Activated CD4-positive, alpha-beta T cell treated with anti-CD3 and anti-CD28 coated beads, Interleukin-2, Interleukin-4, amounts not matched to agents 100 ng/mL and 50 ng/mL, durations not matched to agents 16 hours and 8 hours (primary cell): ENCODE measurements around the gene TMEM190.

Source experiments
- DNase-seq: peaks from one replicate; pipeline ENCODE4 v3.0.0-alpha.2; 2020; ENCODE audit warnings: low spot score

TMEM190 gene

DNA sequence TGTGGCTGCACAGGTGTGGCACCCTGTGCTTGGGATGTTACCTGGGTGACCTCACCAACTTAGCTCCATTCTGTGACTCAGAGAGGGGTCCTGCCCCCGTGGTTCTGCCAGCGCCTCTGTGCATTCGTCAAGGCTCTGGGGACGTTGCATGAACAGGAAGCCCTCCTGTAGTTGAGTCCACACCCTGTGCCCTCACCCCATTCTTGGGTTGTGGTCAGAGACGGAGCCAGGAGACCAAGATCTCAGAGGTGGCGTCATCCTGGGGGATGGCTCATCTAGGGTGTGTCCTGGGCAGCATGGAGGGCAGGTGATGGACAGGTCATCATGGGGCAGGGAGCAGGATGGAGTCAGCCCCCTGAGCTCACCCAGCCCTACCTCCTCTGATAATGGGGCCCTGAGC is 24.6 kb upstream of the TMEM190 start:
- DNase-seq: no peak

DNA sequence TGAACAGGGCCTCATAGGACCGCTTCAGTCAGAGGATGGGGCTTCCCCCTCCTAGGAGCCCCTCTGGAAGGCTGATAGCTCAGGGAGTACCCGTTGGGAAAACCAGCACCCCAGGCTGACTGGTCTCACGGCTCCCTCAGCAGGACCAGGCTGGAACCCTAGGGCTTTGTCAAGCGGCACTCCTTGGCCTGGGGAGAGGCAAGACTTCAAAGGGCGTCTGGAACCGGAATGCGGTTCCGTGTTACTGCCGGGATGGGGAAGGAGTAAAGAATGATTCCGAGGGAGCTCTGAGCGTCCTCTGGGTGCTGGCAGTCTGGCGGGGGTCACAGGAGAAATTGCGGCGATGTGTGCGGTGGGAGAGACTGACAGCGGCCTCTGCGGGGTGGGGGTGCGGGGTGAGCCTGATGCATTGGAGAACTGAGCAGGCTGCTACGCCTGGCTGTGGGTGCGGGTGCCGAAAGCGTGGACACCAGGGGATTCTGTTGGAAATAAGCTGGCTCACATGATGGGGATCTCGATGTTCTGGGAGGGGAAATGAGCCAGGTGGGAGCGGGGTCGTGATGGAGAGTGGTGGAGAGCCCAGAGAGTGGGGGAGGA is 24.0 kb upstream of the TMEM190 start:
- DNase-seq: no peak

DNA sequence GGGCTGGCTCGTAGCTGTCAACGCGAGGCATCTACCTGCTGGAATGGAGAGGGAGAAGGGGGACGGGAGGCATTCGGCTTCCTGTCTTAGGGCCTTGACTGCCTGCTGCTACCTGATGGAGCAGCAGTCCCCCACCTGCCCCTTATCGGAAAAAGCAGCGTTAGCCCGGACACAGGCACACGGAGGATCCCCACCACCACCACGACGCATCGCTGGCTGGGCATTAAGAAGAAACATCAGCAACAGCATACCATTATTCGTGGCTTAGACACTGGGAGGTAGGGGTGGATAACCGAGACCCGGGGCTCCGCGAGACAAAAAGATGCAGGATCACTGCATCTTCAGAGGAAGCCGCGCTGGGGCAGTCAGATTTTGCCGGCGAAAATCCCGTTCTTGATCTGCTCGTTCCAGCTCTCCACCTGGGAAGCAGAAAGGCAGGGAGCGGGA is 23.2 kb upstream of the TMEM190 start:
- DNase-seq: no peak

DNA sequence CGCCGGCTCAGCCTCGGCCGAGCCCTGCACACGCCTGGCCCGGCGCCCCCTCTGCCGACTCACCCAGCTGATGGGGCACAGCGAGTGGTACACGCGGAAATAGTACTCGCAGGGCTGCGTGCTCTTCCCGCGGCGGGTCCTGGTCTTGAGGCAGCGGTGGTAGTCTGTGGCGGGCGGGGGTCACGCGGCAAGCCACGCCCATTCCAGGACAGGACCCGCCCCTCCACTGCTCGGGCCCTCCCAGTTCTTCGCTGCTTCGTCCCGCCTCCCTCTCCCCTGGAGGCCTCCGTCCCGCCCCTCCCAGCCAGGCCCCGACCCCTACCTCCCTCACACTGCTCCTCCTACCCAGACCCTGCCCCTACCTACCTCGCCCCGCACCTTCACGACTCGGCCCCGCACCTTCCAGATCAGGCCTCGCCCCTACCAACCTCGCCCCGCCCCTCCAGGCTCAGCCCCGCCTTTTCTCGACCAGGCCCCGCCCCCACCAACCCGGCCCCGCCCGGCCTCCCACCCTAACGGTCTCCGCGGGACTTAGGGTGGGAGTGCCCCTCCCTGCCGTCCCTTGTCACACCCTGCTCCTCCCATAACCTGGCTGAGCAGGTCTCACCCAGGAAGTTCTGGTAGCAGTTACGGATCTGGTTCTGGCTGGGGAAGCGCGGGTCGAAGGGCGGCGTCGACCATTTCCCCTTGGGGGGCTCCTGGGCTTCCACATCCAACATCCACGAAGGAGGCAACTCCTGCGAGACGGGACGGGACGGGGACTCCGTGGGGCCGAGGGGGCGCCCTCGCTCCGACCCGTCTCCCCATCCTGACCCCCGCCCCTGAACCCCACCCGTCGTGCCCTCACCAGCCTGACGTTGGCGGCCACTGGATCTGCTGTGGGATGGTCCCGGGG is 22.6 kb upstream of the TMEM190 start:
- no peak for DNase-seq

DNA sequence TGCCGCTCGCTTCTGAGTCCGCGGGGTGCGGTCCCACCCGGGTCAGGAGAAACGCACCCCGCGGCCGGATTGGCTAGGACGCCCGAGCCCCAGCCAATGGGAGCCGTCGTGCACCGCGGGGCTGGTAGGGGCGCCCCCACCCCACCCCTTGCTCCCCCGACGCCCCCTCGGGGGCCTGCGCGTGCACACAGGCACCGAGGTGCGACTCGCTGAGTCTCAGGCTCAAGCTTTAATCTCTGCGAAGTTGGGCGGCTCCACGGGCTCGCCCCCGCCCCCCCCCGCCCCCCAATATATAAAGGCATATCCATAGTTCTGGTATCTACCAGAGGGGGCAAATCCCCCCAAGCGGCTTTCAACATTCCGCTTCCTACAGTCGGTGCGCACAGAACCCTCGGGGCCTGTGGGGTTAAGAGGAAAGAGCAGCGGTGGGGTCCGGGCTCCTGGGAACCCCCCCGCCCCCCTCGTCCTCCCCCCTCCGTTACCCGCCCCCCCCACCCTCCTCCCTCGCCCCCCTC is 21.9 kb upstream of the TMEM190 start, which contains the start of gene COX6B2:
Gene COX6B2, minus strand, starts transcription at position 22 of the 515 bp plus-strand sequence. CDS start 198 bp downstream, outside the sequence.
- DNase-seq: no peak

DNA sequence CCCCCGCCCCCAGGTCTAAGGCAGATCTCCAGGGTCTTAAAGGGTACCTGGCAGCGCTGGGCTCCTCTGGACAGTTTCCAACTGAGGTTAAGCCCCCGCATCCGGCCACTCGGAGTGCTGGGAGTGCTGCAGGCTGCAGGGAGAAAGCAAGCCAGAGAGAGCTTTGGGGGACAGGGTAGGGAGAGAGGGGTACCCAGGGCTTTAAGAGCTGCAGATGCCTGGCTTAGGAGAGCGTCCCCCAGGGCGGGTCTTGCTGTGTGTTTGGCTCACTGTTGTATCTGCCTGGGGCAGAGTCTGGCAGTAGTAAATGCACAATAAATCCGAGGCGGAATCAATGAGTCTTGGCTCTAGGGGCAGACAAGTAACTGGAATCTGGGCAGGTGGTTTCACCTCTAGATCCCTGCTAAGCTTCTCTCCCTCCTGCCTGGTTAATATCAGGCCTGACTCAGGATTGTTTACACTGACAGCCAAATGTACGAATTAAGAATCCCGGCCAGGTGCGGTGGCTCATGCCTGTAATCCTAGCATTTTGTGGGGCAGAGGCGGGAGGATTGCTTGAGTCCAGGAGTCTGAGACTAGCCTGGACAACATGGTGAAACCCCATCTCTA is 21.3 kb upstream of the TMEM190 start:
- DNase-seq: no peak

DNA sequence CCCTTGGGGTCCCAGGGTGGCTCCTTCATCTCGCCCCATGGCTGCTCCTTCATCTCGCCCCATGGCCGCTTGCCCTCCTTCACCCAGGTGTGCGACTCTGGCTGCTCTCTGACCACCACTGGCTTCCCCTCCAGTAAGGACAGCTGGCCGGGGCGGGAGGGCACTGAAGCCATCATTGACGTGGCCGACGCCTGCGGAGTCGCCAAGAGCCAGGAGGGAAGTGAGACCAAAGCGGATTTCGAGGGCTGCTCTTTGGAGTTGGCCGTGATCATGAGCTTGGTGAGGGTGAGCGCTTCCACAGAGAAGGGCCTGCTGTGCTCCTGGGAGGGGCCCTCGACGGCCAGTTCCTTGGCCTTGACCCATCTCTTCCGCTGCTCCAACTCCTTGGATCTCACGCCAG is 18.1 kb upstream of the TMEM190 start:
- DNase-seq: no peak

DNA sequence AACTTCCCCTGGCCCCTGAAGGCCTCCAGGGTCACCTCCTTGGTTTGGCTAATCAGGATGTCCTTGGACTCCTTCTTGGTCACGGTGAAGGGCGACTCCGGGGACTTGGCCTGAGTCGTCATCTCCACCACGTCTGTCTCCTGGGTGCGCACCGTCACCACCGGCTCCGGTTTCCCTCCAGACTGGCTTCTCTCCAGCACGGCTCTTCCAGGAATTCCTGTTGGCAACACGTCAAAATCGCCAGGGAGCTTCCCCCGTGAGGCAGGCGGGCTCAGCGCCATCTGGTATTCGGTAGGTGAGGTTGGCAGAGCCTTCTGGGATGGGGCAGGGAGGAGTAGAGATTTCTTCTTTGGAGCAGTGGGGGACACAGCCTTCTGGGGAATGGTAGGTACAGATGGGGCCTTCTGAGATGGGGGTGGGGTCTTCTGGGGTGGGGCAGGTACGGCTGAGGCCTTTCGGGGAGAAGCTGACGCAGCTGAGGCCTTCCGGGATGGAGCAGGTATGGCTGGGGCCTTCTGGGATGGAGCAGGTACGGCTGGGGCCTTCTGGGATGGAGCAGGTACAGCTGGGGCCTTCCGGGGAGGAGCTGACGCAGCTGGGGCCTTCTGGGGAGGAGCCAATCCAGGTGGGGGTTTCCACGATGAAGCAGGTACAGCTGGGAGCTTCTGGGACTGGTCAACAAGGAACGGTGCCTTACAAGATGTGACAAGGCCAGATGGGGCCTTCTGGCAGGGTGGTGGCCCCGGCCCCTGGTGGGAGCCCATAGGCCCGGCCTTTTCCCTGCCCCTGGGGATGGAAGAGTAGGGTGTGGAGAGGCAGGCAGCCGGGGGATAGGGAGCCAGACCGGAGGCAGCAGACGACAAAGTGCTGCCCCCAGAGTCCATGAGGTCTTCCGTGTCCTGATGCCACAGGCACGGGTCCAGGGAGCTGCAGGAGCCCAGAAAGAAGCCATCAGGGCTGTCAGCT is 17.4 kb upstream of the TMEM190 start:
- no peak for DNase-seq

DNA sequence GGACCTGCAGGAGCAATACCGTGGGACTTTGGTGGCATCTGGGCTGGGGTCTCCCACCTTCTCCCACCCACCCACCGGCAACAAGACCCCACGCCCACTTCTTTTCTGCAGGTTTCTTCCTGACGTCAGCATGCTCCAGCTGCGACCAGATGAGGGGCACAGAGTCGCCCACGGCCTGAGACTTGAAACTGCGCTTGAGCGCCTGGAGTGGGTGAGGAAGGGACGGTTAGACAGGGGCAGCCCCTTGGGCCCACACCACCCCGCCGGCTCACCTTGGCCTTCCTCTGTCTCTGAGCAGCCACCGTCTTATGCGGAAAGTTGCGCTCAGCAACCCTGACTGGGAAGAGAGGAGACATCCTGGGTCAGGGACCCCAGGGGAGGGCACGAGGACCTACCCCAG is 15.7 kb upstream of the TMEM190 start:
- DNase-seq: no peak

DNA sequence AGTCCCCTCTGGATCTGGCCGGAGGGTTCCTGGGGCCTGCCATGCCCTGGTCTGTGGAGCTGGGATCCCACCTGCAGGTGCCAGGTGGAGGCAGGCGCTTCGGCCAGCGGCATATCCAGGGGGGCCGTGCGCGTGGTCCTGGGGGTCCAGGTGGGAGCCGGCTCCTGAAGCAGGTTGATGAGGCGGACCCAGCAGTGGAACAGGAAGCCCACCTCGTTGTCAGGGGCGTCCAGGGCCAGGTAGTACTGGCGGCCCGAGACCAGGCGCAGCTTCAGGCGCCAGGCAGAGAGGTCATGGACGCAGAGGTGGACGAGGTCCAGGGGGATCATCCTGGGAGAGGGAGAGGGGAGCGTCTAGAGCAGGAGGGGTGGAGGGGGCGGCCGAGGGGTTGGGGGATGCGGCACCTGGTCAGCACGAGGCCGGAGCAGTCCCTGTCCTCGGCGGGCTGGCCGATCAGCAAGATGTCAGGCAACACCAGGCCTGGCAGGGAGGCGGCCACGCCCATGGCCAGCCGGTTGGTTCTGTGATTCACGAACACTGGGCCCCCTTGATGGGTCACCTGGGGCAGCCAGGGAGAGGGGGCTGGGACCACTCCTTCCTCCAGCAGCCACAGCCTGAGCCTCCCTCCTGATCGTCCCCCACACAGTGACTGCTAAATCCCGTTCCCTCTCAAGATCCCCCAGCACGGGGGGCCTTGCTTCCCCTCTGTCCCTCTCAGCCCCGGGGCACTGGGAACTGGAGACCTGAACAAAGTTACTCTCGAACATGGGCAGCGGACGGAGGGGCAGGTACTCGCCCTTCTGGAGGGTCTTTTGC is 14.2 kb upstream of the TMEM190 start:
- DNase-seq: no peak

DNA sequence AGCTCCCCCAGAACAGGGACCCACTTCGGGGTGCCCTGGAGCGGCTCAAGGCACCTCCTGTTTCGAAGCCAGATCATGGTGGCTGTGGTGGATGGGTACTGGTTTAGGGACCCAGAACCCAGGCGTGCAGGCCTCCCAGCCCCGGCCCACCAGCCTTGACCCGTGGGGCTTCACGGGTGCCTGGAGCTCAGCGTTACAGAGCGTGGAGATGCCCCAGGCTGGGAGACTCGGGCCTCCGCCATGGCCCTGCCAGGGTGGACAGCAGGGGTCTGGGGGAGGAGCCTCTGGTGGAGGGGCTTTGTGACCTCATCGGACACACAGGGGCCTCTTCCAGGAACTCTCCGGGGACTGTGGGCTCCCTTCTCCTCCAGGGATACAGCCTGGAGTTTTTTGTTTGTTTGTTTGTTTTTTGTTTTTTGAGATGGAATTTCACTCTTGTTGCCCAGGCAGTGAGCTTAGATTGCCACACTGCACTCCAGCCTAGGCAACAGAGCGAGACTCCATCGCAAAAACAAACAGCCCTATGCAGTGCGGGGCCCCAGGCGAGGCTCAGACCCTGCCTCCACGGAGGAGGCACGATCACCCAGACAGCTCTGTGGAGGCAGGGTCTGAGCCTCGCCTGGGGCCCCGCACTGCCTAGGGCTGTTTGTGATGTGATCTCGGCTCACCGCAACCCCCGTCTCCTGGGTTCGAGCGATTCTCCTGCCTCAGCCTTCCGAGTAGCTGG is 13.5 kb upstream of the TMEM190 start, which contains the start of gene GARIN5B:
Gene GARIN5B, minus strand, starts transcription at position 271 of the 727 bp plus-strand sequence. Its CDS starts 194 bp downstream, at position 77.
- no peak for DNase-seq

DNA sequence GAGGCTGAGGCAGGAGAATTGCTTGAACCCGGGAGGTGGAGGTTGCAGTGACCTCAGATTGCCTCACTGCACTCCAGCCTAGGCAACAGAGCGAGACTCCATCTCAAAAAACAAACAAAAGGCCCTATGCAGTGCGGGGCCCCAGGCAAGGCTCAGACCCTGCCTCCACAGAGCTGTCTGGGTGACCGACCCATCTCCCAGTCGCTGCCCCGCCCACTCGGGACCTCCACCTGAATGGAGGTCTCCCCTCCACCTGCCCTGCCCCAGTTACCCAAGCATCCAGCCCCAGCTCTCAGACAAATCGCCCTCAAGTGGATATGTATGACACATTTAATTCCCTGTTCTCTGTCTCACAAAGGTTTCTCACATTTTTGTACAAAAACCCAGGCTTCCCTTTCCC is 11.4 kb upstream of the TMEM190 start:
- DNase-seq: no peak

DNA sequence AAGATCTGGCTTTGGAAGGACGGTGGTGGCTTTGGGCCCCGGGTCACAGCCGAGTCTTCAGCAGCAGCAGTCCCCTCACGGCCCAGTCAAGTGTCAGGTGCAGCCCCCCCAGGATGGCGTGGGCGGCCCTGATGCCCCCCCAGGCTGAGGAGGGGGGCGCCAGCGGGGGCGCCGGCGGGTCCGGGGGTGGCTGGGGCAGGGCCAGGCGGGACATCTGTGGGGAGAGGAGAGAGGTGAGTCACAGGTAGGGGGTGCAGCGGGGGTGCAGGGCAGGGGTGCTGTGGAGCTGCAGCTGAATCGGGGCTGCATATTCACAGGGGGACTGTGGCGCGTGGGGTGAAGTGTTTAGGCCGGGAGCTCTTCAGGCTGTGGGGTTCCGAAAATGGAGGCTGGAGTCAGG is 10.7 kb upstream of the TMEM190 start:
- DNase-seq: no peak

DNA sequence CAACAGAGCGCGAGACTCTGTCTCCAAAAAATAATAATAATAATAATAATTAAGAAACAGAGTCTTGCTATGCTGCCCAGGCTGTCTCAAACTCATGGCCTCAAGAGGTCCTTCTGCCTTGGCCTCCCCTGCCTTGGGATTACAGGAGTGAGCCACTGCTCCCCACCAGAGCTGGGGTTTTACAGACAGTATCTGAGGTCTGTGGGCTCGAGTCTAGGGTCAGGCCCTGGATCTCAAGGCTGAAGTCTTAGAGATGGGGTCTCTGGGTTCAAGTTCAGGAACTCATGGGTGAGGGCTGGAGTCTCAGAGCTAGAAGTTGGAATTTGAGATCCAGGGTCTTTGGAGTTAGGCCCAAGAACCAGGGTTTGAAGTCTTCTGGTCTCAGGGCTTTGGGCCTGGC is 9.8 kb upstream of the TMEM190 start:
- DNase-seq: no peak

DNA sequence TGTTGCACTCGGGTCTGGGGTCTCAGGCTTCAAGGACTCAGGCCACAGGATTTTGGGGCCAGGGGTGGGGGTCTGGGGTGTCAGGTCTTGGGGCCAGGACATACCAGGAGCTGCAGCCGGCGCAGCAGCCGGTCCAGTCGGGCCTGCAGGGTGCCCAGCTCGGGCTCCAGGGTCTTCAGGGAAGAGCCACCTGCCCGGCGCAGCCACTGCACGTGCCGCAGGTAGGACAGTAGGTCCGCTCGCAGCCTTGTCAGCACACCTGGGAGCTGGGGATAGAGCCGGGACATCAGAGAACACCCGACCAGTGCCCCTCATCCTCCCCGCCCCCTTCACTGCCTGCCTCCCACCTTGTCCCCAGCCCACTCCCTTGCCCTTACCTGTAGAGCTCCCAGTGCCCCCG is 8.5 kb upstream of the TMEM190 start:
- DNase-seq: no peak

DNA sequence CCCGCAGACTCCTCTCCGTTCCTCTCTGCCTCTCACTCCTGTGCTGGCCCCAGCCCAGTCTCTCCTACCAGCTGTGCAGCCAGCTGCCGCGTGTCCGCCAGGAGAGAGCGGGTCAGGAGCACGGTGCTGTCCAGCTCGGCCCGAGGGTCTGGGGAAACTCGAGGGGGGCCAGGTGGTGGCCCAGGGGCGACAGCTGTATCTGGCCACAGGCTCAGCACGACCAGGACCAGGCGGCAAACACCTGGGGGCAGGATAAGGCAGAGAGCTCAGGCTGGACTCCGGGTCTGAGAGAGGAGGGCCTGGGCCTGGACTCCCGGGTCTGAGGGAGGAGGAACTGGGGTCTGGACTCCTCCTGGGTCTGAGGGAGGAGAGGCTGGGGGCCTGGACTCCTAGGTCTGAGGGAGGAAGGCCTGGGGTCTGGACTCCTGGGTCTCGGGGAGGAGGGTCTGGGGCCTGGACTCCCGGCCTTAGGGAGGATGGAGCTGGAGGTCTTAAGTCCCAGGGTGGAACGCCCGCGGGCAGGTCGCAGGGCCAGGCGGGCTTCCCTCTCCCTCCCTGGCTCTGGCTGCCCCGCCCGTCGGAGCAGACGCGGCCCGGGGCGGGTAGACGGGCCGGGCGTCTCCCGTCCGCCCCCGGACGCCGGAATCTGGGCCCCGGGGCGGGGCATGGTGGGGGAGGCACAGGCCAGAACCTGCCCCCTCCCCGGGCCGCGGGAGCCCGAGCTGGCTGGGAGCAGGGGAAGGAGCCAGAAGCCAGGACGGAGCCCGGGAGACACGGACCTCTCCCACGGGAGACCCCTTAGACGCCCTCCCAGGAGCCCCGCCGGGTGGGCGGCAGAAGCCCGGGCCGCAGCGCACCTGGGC is 7.7 kb upstream of the TMEM190 start:
- DNase-seq: no peak

DNA sequence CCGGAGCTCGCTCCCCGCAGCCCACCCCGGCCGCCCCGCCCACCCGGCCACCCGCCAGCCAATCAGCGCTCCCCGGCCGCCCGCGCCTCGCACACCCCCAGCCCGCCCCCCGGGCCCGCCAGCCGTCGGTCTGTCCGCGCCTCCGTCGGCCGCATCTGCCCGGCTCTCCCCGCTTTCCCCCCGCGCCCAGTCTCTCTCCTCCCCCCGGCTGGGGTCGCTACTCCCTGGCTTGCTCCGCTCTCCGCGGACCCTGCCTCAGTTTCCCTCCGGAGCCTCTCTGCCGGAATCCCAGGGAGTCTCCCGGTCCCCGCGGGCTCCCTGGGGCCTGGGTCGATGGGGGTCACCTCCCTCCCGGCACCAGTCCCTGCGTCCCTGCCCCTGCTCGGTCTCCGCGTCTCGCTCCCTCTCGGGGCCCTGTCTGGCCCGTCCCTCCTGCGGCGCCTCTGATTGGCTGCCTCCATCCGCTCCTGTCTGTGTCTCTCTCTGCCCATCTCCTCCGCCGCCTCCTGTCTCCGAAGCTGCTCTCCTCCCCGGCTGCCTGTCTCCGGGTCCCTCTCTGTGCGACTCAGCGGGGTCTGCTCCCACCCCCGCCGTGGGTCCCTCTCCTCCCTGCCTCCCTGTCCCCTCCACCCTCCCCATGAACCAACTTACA is 6.8 kb upstream of the TMEM190 start:
- no peak for DNase-seq

DNA sequence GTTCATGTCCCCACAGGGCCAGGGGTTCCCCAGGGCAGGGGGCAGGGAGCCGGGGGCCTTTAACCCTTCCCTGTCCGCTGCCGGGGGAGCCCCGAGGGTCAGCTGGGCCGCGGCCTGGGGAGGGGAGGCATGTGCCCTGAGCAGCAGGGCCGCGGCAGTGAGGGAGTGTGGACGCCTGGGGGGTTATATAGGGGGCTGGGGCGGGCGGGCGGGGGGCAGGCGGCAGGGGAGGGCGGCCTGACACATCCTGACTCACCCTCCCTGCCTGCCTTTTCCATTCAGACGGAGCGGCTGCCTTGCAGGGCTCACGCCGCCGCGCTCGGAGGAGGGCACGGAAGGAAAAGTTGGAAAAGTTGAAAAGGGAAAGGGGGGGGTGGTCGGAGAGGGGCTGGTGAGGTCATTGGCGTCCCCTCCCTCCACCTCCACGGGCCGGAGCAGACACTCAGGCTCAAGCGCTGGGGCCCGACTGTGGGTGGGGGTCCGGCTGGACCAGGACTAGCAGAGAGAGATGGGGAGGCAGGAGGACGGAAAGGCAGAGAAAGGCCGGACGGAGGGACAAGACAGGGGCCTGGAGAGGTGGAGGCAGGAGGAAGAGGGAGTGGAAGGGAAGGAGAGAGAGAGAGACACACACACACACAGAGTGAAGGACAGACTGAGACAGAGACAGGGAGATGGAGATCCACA is 6.2 kb upstream of the TMEM190 start, which contains the start of gene IL11:
Gene IL11, minus strand, starts transcription at position 159 of the 684 bp plus-strand sequence. Its CDS starts 153 bp downstream, at position 6.
- no peak for DNase-seq
